Measurements from ENCODE around the gene NUP42.
A peak's percentile ranks its signal among the peaks of the same experiment; 100 is the strongest.

Gene NUP42, protein sequence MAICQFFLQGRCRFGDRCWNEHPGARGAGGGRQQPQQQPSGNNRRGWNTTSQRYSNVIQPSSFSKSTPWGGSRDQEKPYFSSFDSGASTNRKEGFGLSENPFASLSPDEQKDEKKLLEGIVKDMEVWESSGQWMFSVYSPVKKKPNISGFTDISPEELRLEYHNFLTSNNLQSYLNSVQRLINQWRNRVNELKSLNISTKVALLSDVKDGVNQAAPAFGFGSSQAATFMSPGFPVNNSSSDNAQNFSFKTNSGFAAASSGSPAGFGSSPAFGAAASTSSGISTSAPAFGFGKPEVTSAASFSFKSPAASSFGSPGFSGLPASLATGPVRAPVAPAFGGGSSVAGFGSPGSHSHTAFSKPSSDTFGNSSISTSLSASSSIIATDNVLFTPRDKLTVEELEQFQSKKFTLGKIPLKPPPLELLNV

DNA sequence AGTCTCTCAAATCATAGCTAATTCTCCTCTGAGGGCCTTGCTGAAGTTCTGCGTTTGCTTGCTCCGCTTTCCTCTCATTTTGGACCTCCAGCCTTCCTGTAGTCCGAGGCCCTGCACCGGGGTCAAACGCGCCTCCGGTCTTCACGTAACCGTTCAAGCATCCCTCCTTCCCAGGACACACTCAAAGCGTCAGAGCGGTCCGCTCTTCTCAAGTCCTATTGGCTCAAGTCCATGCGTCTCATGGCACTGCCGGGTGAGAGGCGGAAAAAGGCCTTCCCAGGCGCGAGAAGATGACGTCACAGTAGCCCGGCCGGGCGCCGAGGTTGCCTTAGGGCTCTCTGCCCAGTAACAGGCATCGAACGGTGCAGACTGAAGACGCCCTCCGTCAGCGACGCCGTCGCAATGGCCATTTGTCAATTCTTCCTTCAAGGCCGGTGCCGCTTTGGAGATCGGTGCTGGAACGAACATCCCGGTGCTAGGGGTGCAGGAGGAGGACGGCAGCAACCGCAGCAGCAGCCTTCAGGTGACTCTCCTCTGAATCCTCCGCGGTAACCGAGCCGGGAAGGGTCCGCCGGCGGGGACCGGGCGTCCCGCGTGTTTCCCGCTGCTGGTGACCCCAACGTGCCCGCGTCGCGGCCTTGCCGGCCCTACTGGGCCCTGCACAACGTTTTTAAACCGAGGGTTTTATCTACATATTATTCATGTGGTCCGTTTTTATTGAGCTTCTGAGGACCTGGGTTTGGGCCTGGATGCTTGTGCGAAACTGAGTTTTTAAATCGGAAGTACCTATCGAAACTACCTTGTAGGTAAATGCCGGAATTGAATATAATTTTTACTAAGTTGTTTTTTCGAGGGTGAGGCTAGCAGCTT, at the start of gene NUP42:
NUP42 (plus strand) TSS at position 365 of the 870 bp plus-strand sequence; CDS start at position 403, 38 bp downstream.
- peaks cover 0 to 8% of the 10 kb centered on the region in 2 donors for H3K36me3 ChIP-seq (ENCODE audit: control insufficient read depth in 1 of 2, insufficient read depth in 2 of 2, low read length in 2 of 2)
- no peaks in the 10 kb centered on the region for H3K9me3 ChIP-seq (ENCODE audit: control insufficient read depth in 1 of 2, low read length in 2 of 2)
- peak within 1 kb of the TSS; percentile 81 to 93 for H3K4me3 ChIP-seq (ENCODE audit: low read depth in 1 of 2, low read length in 2 of 2)
- no peaks in the 10 kb centered on the region for H3K27me3 ChIP-seq (ENCODE audit: low read depth, low read length)
- H3K27ac ChIP-seq (ENCODE audit: low read length) = peak within 1 kb of the TSS; percentile 91
- H3K4me1 ChIP-seq (ENCODE audit: control insufficient read depth in 1 of 2, insufficient read depth in 2 of 2, low read length in 2 of 2) = peaks cover 4 to 34% of the 10 kb centered on the region in 2 donors

DNA sequence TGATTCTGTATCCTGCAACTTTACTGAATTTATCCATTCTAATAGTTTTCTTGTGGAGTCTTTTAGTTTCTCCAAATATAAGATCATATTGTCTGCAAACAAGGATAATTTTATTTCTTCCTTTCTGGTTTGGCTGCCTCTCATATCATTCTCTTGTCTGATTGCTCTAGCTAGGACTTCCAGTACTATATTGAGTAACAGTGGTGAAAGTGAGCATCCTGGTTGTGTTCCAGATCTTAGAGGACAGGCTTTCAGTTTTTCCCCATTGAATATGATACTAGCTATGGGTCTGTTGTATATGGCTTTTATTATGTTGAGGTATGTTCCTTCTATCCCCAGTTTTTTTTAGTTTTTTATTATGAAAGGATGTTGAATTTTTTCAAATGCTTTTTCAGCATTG, 48.1 kb upstream of the NUP42 start:
- H3K9me3 ChIP-seq (ENCODE audit: control insufficient read depth in 1 of 2, low read length in 2 of 2) = peaks cover 0 to 3% of the 10 kb centered on the region in 2 donors
- H3K4me3 ChIP-seq (ENCODE audit: low read depth in 1 of 2, low read length in 2 of 2) = no peak overlapping the region
- no peaks in the 10 kb centered on the region for H3K4me1 ChIP-seq (ENCODE audit: control insufficient read depth in 1 of 2, insufficient read depth in 2 of 2, low read length in 2 of 2)
- H3K27me3 ChIP-seq (ENCODE audit: low read depth, low read length) = no peaks in the 10 kb centered on the region
- peaks cover 4 to 6% of the 10 kb centered on the region in 2 donors for H3K36me3 ChIP-seq (ENCODE audit: control insufficient read depth in 1 of 2, insufficient read depth in 2 of 2, low read length in 2 of 2)
- H3K27ac ChIP-seq (ENCODE audit: low read length) = no peak overlapping the region

DNA sequence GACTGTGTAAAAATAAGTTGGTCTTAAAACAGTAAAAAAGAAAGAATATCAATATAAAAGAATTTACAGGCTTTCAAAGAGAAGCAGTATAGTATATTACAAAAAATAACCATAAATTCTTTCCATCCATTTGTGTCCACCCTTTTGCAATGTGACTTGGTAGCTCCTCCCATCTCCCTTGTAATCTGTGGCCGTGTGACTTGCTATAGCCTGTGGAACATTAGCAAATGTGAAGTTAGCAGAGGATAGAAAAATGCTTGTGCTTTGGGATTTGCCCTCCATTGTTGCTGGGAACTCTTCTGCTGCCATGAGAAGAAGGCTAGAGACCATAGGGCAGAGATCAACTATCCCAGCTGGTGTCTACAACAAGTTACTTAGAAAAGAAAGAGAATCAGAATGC, 46.1 kb upstream of the NUP42 start:
- no peak overlapping the region for H3K27ac ChIP-seq (ENCODE audit: low read length)
- H3K27me3 ChIP-seq (ENCODE audit: low read depth, low read length) = no peaks in the 10 kb centered on the region
- peaks cover 0 to 3% of the 10 kb centered on the region in 2 donors for H3K9me3 ChIP-seq (ENCODE audit: control insufficient read depth in 1 of 2, low read length in 2 of 2)
- H3K4me3 ChIP-seq (ENCODE audit: low read depth in 1 of 2, low read length in 2 of 2) = no peak overlapping the region
- no peaks in the 10 kb centered on the region for H3K4me1 ChIP-seq (ENCODE audit: control insufficient read depth in 1 of 2, insufficient read depth in 2 of 2, low read length in 2 of 2)
- peaks cover 0 to 2% of the 10 kb centered on the region in 2 donors for H3K36me3 ChIP-seq (ENCODE audit: control insufficient read depth in 1 of 2, insufficient read depth in 2 of 2, low read length in 2 of 2)

DNA sequence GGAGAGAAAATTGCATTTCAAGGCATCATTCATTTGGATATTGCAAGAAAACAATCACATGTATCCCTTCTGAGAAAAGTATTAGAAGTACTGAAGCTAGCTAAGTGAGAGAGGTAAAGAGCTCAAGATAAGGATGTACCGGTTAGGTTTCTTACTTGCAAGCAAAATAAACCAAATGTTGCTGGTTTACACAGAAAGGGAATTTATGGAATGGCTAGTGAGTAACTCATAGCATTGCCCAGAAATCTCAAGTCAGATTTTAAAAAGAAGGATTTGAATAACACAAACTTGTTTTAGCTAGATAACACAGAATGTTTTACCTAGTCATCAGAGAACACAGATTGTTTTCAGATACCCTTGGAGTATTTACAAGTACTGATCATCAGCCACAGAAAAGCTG, 45.6 kb upstream of the NUP42 start:
- Histone ChIP-seq H3K9me3 (ENCODE audit: control insufficient read depth in 1 of 2, low read length in 2 of 2) (peaks cover 0 to 3% of the 10 kb centered on the region in 2 donors), H3K27me3 (ENCODE audit: low read depth, low read length) (no peaks in the 10 kb centered on the region), H3K4me1 (ENCODE audit: control insufficient read depth in 1 of 2, insufficient read depth in 2 of 2, low read length in 2 of 2) (no peaks in the 10 kb centered on the region), H3K4me3 (ENCODE audit: low read depth in 1 of 2, low read length in 2 of 2) (no peak overlapping the region), H3K36me3 (ENCODE audit: control insufficient read depth in 1 of 2, insufficient read depth in 2 of 2, low read length in 2 of 2) (peaks cover 4 to 6% of the 10 kb centered on the region in 2 donors), H3K27ac (ENCODE audit: low read length) (no peak overlapping the region)

DNA sequence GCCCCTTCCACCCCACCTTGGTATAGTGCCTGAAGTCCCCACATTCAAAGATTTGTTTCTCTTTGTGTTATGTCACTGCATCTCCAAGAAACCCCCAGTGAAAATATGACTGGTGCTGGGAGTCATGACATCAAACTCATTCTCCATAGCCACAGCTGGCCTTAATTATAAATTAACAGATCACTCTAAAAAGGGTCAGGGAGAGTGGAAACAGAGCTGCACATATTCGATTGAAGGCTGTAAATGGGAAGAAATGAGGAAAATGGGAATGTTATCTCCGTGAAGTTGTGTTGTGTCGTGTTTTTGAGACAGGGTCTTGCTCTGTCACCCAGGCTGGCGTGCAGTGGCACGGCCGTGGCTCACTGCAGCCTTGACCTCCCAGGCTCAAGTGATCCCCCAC, 24.2 kb upstream of the NUP42 start:
- H3K27ac ChIP-seq (ENCODE audit: low read length) = no peak overlapping the region
- H3K27me3 ChIP-seq (ENCODE audit: low read depth, low read length) = no peaks in the 10 kb centered on the region
- no peaks in the 10 kb centered on the region for H3K4me1 ChIP-seq (ENCODE audit: control insufficient read depth in 1 of 2, insufficient read depth in 2 of 2, low read length in 2 of 2)
- peaks cover 12 to 29% of the 10 kb centered on the region in 2 donors for H3K36me3 ChIP-seq (ENCODE audit: control insufficient read depth in 1 of 2, insufficient read depth in 2 of 2, low read length in 2 of 2)
- no peak overlapping the region for H3K4me3 ChIP-seq (ENCODE audit: low read depth in 1 of 2, low read length in 2 of 2)
- no peaks in the 10 kb centered on the region for H3K9me3 ChIP-seq (ENCODE audit: control insufficient read depth in 1 of 2, low read length in 2 of 2)

DNA sequence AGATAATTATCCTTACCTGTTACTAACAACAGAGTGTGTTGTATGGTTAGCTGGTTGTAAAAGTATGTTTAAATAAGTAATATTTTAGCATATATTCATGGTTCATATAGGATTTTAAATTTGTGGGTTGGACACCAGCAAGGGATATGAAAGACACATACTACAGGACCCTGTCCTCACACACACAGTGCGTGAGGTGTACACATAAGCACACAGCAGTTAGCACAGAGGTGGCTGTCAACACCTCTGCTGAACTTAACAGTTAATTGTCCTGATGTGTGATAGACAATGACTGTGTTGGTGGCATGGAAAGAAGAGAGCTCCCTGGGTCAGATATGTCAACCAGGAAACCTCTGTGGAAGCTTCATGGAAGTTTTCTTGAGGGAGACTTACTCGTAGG, 23.3 kb upstream of the NUP42 start:
- peaks cover 3 to 21% of the 10 kb centered on the region in 2 donors for H3K36me3 ChIP-seq (ENCODE audit: control insufficient read depth in 1 of 2, insufficient read depth in 2 of 2, low read length in 2 of 2)
- no peaks in the 10 kb centered on the region for H3K4me1 ChIP-seq (ENCODE audit: control insufficient read depth in 1 of 2, insufficient read depth in 2 of 2, low read length in 2 of 2)
- H3K9me3 ChIP-seq (ENCODE audit: control insufficient read depth in 1 of 2, low read length in 2 of 2) = no peaks in the 10 kb centered on the region
- H3K27ac ChIP-seq (ENCODE audit: low read length) = no peak overlapping the region
- no peaks in the 10 kb centered on the region for H3K27me3 ChIP-seq (ENCODE audit: low read depth, low read length)
- no peak overlapping the region for H3K4me3 ChIP-seq (ENCODE audit: low read depth in 1 of 2, low read length in 2 of 2)

- Histone ChIP-seq H3K36me3 (ENCODE audit: control insufficient read depth in 1 of 2, insufficient read depth in 2 of 2, low read length in 2 of 2) (peaks cover 0 to 10% of the 10 kb centered on the region in 2 donors), H3K4me3 (ENCODE audit: low read depth in 1 of 2, low read length in 2 of 2) (no peak overlapping the region), H3K27me3 (ENCODE audit: low read depth, low read length) (no peaks in the 10 kb centered on the region), H3K27ac (ENCODE audit: low read length) (no peak overlapping the region), H3K4me1 (ENCODE audit: control insufficient read depth in 1 of 2, insufficient read depth in 2 of 2, low read length in 2 of 2) (no peaks in the 10 kb centered on the region), H3K9me3 (ENCODE audit: control insufficient read depth in 1 of 2, low read length in 2 of 2) (no peaks in the 10 kb centered on the region)
Observed at GRCh38 chr7:23161482-23161881, 20.4 kb upstream of the NUP42 start.

DNA sequence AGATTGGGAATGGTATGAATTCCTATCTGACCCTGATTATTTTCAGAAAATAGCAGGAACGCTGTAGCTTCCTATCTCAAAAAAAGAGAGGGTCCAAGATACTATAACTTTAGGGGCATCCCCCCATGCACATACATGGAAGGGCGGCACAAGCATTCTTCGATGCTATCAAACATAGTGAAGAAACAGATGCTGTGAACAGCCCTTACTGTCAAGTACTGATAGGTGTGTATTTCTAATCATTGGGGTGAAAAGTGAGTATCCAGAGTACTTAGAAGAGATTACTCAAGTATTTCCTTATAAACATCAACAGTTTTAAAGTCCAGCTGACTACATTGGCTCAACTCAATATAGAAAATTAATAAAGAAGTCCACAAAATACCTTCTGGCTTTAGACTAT, 17.0 kb upstream of the NUP42 start:
- Histone ChIP-seq H3K27ac (ENCODE audit: low read length) (no peak overlapping the region), H3K27me3 (ENCODE audit: low read depth, low read length) (no peaks in the 10 kb centered on the region), H3K9me3 (ENCODE audit: control insufficient read depth in 1 of 2, low read length in 2 of 2) (no peaks in the 10 kb centered on the region), H3K4me3 (ENCODE audit: low read depth in 1 of 2, low read length in 2 of 2) (no peak overlapping the region), H3K4me1 (ENCODE audit: control insufficient read depth in 1 of 2, insufficient read depth in 2 of 2, low read length in 2 of 2) (no peaks in the 10 kb centered on the region), H3K36me3 (ENCODE audit: control insufficient read depth in 1 of 2, insufficient read depth in 2 of 2, low read length in 2 of 2) (peaks cover 7 to 8% of the 10 kb centered on the region in 2 donors)

DNA sequence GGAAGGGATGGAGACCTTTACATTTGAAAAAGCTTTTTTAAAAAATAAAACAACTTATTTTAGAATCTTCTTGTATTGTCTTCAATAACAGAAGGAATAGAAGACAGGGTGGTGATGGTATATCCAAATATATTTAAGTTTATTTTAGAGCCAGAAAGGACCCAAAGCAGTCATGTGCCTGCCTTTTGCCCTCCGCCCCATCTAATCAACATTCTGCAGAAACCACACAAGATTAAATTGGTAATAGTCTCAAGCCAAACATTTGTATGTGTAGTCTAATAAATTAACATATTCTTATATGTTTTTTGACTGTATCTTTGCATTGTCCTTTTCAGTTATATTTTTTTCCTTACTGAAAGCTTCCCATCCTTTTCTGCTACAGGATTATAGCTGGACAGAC, 16.5 kb upstream of the NUP42 start:
- Histone ChIP-seq H3K9me3 (ENCODE audit: control insufficient read depth in 1 of 2, low read length in 2 of 2) (no peaks in the 10 kb centered on the region), H3K4me3 (ENCODE audit: low read depth in 1 of 2, low read length in 2 of 2) (no peak overlapping the region), H3K27ac (ENCODE audit: low read length) (no peak overlapping the region), H3K4me1 (ENCODE audit: control insufficient read depth in 1 of 2, insufficient read depth in 2 of 2, low read length in 2 of 2) (no peaks in the 10 kb centered on the region), H3K27me3 (ENCODE audit: low read depth, low read length) (no peaks in the 10 kb centered on the region), H3K36me3 (ENCODE audit: control insufficient read depth in 1 of 2, insufficient read depth in 2 of 2, low read length in 2 of 2) (peaks cover 8% of the 10 kb centered on the region in 2 donors)

DNA sequence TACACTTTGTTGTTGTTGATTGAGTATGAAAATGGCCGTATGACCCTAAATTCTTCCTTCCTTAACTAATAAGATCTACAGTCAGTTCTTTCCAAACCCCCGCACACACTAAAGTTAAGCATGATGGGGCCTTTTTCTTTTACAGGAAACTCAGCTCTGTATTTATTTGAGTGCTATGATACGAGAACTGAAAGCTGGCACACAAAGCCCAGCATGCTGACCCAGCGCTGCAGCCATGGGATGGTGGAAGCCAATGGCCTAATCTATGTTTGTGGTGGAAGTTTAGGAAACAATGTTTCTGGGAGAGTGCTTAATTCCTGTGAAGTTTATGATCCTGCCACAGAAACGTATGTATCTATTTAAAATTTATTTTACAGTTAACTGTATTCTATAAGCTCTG, 14.2 kb upstream of the NUP42 start:
- no peak overlapping the region for H3K4me3 ChIP-seq (ENCODE audit: low read depth in 1 of 2, low read length in 2 of 2)
- H3K27me3 ChIP-seq (ENCODE audit: low read depth, low read length) = no peaks in the 10 kb centered on the region
- no peak overlapping the region for H3K27ac ChIP-seq (ENCODE audit: low read length)
- peaks cover 12 to 17% of the 10 kb centered on the region in 2 donors for H3K36me3 ChIP-seq (ENCODE audit: control insufficient read depth in 1 of 2, insufficient read depth in 2 of 2, low read length in 2 of 2)
- no peaks in the 10 kb centered on the region for H3K4me1 ChIP-seq (ENCODE audit: control insufficient read depth in 1 of 2, insufficient read depth in 2 of 2, low read length in 2 of 2)
- no peaks in the 10 kb centered on the region for H3K9me3 ChIP-seq (ENCODE audit: control insufficient read depth in 1 of 2, low read length in 2 of 2)

GRCh38 chr7:23168111-23168885, 13.6 kb upstream of the NUP42 start:
- H3K36me3 ChIP-seq (ENCODE audit: control insufficient read depth in 1 of 2, insufficient read depth in 2 of 2, low read length in 2 of 2) = peaks cover 12 to 17% of the 10 kb centered on the region in 2 donors
- no peaks in the 10 kb centered on the region for H3K4me1 ChIP-seq (ENCODE audit: control insufficient read depth in 1 of 2, insufficient read depth in 2 of 2, low read length in 2 of 2)
- H3K9me3 ChIP-seq (ENCODE audit: control insufficient read depth in 1 of 2, low read length in 2 of 2) = no peaks in the 10 kb centered on the region
- H3K4me3 ChIP-seq (ENCODE audit: low read depth in 1 of 2, low read length in 2 of 2) = no peak overlapping the region
- no peak overlapping the region for H3K27ac ChIP-seq (ENCODE audit: low read length)
- no peaks in the 10 kb centered on the region for H3K27me3 ChIP-seq (ENCODE audit: low read depth, low read length)

Measured in muscle layer of duodenum (tissue), 2 donors.